GM21423 (cell line): ENCODE data around the gene RAC2.

ENCODE experiments used
- ATAC-seq: cut with Tn5 transposase; IDR thresholded peaks from one replicate; pipeline ENCODE4 v1.9.1; 2021; ENCODE audit warnings: mild to moderate bottlenecking, moderate library complexity; ENCODE audit not compliant: unreplicated experiment

Gene RAC2

DNA sequence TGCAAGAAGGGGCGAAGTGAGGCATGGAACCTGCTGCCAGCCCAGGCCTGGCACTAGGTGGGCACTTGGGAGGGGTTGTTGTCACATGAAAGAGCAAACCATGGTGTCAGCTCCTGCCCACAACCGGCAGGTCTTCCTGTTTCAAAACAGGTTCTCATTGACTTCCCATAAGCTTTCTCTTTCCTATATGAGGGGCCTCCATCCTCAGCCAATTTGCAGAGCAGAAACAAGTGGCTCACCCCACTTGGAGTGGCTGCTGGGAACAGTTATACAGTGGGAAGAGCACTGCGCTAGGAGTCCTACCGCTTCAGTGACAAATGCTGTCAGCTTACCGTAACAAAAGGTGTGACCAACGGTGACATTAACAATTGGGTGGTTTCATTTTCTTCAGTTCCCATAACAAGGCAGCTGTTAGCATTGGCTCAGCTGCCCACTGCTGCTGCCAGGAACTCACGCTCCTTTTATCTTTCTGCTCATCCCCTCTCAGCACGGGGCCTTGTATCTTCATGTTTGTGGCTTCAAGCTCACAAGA lies 21.6 kb downstream of the RAC2 start:
- no peak for ATAC-seq

- ATAC-seq, result no peak
Measured at GRCh38 chr22:37221424-37222333, 22.4 kb downstream of the RAC2 start.

- ATAC-seq, result no peak
Measured at GRCh38 chr22:37220543-37220981, 23.5 kb downstream of the RAC2 start.

GRCh38 chr22:37219533-37219932 lies 24.5 kb downstream of the RAC2 start:
- peak; percentile 3 for ATAC-seq

GRCh38 chr22:37218771-37219411 lies 25.2 kb downstream of the RAC2 start:
- peak; percentile 77 for ATAC-seq

GRCh38 chr22:37218399-37218770 lies 25.7 kb downstream of the RAC2 start:
- no peak for ATAC-seq

GRCh38 chr22:37215890-37216289 lies 28.2 kb downstream of the RAC2 start:
- no peak for ATAC-seq

DNA sequence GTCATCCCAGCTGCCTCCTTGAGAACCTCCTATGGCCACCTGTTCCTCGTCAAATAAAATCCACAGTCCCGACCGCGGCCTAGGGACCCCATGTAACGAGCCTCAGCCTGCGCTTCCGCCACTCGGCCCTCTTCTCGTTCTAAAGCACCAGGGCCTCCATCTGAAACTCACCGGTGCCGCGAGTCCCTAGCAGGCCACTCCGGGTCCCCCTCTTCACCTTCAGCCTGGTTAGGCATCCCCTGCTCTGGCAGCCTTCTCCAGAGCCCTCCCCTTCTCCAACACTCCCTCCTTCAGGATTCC lies 29.4 kb downstream of the RAC2 start:
- no peak for ATAC-seq

DNA sequence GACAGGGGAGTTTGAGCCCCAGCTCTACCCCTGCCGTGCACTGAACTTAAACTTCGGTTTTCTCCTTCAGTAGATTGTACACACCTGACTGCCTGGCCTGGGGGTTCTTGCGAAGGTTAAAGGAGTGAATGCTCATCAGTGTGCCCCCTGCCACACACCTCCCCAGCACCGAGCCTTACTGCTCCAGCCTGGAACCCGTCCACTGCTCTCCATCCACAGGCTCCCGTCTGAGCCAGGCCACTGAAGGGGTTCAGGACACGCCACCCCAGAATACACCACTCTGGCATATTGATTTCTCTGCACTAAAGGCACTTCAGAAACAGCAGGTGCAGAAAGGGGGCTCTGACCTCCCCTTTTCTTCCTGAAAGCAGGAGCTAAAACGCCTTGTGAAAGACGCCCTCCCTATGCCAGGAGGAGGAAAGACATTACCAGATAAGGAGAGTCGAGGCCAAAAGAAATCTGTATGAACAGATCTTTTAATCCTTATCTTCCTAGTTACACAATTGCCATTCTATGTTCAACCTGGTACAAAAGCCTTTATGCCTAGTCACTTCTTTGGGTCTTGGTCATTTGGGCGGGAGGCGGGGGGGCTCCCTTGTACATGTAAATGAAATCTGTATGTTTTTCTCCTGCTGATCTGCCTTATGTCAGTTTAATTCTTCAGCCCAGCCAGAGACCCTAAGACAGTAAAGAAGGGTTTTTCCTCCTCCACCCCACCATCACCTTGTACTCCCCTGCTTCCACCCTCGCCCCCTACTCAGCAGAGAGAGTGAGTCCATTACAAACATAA lies 29.9 kb downstream of the RAC2 start:
- no peak for ATAC-seq

GRCh38 chr22:37213218-37213855 lies 30.7 kb downstream of the RAC2 start:
- ATAC-seq, result no peak

DNA sequence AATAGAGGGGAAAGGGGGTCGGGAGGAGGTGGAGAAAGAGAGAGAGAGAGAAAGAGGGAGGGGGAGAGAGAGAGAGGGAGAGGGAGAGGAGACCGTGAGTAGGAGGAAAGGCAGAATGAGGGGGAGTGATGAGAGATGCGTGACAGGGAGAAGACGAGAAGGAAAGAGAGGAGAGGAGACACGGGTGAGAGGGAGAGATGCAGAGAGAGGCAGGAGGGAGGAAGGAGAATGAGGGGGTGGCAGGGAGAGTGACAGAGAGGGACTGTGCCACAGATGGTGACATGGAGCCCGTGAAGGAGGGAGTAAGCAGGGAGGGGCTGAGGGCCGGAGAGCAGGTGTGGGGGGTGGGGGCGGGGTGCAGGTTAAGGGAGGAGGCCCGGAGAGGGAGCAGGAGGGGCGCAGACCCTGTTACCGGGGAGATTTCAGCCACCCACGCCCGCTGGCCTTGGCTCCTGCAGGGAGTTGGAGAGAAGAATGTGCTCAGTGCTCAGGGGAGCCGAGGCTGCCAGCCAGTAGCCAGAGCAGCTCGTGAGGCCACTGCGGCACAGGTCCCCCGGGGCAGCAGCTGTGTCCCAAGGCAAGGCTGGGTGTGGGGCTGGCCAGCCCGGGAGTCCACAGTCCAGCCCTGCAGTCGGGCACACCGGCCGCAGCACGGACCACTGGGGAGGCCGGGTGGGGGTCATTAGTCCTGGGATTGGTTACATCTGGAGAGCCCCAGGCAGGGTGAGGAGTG lies 31.7 kb downstream of the RAC2 start, which contains the start of gene SSTR3:
Gene SSTR3 (minus strand): TSS at position 304 of the 733 bp plus-strand sequence. CDS start 4,674 bp downstream, outside the sequence.
- no peak for ATAC-seq

DNA sequence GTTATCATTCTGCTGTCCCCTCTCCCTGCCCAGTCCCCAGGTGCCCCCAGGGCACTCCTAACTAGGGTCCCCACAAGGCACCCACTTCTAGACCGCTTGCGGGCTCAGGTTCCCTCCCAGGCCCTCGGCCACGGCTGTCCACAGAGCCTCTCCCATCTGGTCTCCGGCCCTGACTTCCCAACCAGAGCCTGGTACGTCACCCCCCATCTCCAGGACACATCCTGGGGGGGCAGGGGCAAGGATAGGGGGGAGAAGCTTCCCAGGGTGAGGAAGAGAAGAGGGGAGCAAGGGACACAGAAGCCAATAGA lies 32.2 kb downstream of the RAC2 start:
- no peak for ATAC-seq

GRCh38 chr22:37211075-37211865 lies 32.8 kb downstream of the RAC2 start:
- no peak for ATAC-seq

DNA sequence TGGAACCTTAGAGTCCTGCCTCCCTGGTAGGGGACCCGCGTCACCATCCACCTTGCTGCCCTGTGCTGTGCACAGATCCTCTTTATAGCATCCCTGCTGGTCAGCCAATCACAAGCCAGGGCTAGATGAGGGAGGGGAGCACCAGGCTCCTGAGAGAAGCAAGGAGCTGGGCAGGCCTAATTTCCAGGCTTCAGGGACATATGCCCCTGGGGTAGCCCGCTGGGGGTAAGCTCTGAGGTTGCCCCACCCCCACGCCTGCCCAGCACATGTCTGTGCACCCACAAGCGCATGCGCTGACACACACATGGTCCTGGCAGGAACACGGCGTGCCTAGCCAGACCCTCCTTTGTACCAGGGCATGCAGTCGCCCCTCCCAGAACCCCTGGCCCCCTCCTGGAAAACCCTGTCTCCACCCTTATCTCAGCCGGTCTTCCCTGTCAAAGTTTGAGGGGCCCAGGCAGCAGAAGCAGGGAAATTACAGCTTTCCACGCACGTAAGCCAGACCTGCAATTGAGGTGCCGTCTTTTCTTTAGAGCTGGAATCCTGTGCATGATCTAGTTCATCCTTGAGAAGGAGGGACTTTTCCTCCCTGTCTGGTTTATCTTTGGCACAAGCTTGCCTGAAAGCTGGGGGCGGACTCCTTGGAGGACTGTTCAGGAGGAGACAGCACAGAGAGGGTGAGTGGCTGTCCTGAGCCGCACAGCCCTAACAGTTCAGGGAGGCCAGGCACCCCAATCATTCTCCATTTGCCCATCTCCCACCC lies 33.8 kb downstream of the RAC2 start:
- no peak for ATAC-seq

GRCh38 chr22:37209140-37209845 lies 34.8 kb downstream of the RAC2 start:
- ATAC-seq, result no peak

DNA sequence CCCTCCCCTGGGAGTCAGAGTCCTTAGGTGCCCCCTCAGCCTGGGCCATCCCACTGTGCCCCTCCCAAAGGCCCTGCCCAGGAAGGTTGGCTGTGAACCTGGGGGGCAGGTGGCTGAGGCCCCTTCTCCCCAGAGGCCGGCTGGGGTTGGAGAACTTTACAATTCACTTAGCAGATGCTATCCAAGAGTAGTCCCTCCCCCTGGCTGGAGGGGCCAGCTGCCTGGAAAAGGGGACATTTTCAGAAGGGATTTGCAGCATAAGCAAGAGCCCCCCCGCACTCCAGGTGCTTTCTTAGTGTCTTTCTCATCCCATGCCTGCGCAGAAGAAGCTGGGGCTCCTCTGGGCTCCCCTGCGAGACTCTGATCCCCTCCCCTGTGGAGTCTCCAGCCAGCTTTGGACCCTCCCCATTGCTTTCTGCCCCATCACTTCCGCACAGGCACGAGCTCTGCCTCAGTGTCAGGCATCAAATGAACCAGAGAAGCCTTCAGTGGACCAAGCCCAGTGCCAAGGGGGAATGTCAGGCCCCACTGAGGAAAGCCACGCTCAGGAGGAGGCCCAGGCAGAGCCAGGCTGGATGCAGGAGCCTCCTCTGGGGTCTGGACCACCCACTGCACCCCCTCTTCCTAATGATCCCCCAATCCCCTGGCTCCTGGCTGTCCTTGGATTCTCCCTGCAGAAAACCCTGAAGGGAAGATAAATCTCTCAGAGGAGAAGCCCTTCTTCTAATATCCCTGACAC lies 35.5 kb downstream of the RAC2 start:
- no peak for ATAC-seq

DNA sequence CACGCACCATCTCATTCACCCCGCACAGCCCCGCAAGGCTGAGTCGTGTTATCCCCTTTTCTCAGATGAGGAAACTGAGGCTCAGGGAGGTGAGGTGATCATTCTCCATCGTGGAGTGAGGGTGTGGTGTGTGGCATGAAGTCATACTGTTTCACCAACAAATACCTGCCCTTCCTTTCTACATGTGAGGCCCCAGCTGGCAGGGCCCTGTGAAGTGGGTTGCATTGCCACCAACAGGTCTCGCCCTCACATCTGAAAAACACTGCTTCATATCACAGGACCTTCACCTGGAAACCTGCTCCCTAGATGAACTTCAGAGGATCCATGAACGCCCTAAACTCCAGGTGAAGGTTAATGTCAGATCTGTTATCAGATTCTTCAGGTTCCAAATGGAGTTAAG lies 36.1 kb downstream of the RAC2 start:
- ATAC-seq, result no peak
